GM12878 (cell line): ENCODE results near the gene UNC119. TPM values are rescaled to one million over a fixed set of nuclear protein-coding genes. Genes with fewer than 3 reads are reported as not detected.

Experiments
- ATAC-seq: fragments of 200-7000 bp; cut with Tn5 transposase; 3 replicates; pipeline ENCODE4 v1.9.1; 2020; ENCODE audit warnings: mild to moderate bottlenecking, moderate library complexity
- BruUV-seq: library from RNA; stranded (reverse); fragments of 400-500 nt; replicated peaks from 2 replicates; lab custom pipeline; 2021; lab: Mats Ljungman, UMichigan
- CTCF ChIA-PET: fragments of 300-600 bp; sonication (Branson Sonifier 250); formaldehyde crosslinking; extraction: SDS; loops from one replicate; lab custom pipeline; 2021; ENCODE audit warnings: inconsistent platforms; lab: Yijun Ruan, JAX
- POLR2A ChIA-PET: fragments of 350-600 bp; formaldehyde crosslinking; extraction: SDS; loops from one replicate; lab custom pipeline; 2021; ENCODE audit warnings: inconsistent platforms; lab: Charles Lee
- RAD21 ChIA-PET: fragments of 300-600 bp; sonication (Branson Sonifier 250); formaldehyde crosslinking; loops from one replicate; lab custom pipeline; 2023; ENCODE audit warnings: antibody characterized with exemption; ENCODE audit not compliant: unreplicated experiment; lab: Charles Lee
- SMC1A ChIA-PET: fragments of 300-600 bp; sonication (Branson Sonifier 250); formaldehyde crosslinking; loops from one replicate; lab custom pipeline; 2023; ENCODE audit not compliant: unreplicated experiment, uncharacterized antibody; lab: Charles Lee
- DNase-seq: peaks from one replicate; pipeline ENCODE4 v3.0.0-alpha.2; 2011; ENCODE audit warnings: low read depth, low spot score
- FAIRE-seq: peaks from 3 replicates; lab custom pipeline; 2011; peaks lifted over from hg19 to GRCh38; lab: Jason Lieb, UNC
- H2AFZ ChIP-seq: 2 replicates; pipeline ENCODE4 v1.6.0; 2011; ENCODE audit warnings: low read depth, low read length, control low read depth; ENCODE audit not compliant: control insufficient read depth
- H3K27ac ChIP-seq: 2 replicates; pipeline ENCODE4 v1.5.1; 2011; ENCODE audit warnings: control low read depth; ENCODE audit not compliant: control insufficient read depth, insufficient read depth
- H3K27me3 ChIP-seq, 2 experiments: replicated peaks in 1 of 2; 2 replicates each; pipeline versions ENCODE4 v1.6.0 to v1.6.1; 2011; ENCODE audit warnings: low read length in 1 of 2; ENCODE audit not compliant: control insufficient read depth in 2 of 2, insufficient read depth in 2 of 2
- H3K36me3 ChIP-seq, 2 experiments: 2 replicates each; pipeline ENCODE4 v1.5.1; 2011; ENCODE audit warnings: low read length in 1 of 2; ENCODE audit not compliant: control insufficient read depth in 2 of 2, insufficient read depth in 2 of 2
- H3K4me1 ChIP-seq: 2 replicates; pipeline ENCODE4 v1.6.1; 2011; ENCODE audit warnings: mild to moderate bottlenecking, low read length, moderate library complexity, mixed read lengths; ENCODE audit not compliant: control insufficient read depth, insufficient read depth
- H3K4me2 ChIP-seq: 2 replicates; pipeline ENCODE4 v1.6.0; 2011; ENCODE audit warnings: control low read depth; ENCODE audit not compliant: control insufficient read depth, insufficient read depth
- H3K4me3 ChIP-seq: fragments of 200-600 bp; sonication (generic); 2 replicates; pipeline ENCODE4 v1.5.1; 2016
- H3K79me2 ChIP-seq: 2 replicates; pipeline ENCODE4 v1.6.0; 2011; ENCODE audit warnings: low read length; ENCODE audit not compliant: control insufficient read depth, insufficient read depth
- H3K9ac ChIP-seq: 2 replicates; pipeline ENCODE4 v1.8.0; 2011; ENCODE audit warnings: low read length, control low read depth, mixed read lengths; ENCODE audit not compliant: control insufficient read depth, insufficient read depth
- H3K9me3 ChIP-seq: replicated peaks from 3 replicates; pipeline ENCODE4 v1.5.1; 2011; ENCODE audit warnings: mild to moderate bottlenecking, low read length; ENCODE audit not compliant: control insufficient read depth, insufficient read depth
- H4K20me1 ChIP-seq: 2 replicates; pipeline ENCODE4 v1.6.0; 2011; ENCODE audit not compliant: control insufficient read depth, insufficient read depth
- BCL11A ChIP-seq: IDR thresholded peaks from 2 replicates; pipeline ENCODE4 v1.6.1; 2011; ENCODE audit warnings: low read depth, low read length
- BMI1 ChIP-seq: fragments of 450-650 bp; IDR thresholded peaks from 2 replicates; pipeline ENCODE4 v1.6.1; 2016; ENCODE audit warnings: mild to moderate bottlenecking, moderate library complexity, borderline replicate concordance
- ETV6 ChIP-seq, 2 experiments: fragments of 450-650 bp in 1 of 2; IDR thresholded peaks in 1 of 2; conservative IDR thresholded peaks in 1 of 2; 2 replicates each; pipeline ENCODE4 v1.6.1; 2014; ENCODE audit warnings: antibody characterized with exemption in 1 of 2, borderline replicate concordance in 1 of 2, low read depth in 1 of 2, mild to moderate bottlenecking in 1 of 2, moderate library complexity in 1 of 2
- EZH2 ChIP-seq: IDR thresholded peaks from 2 replicates; pipeline ENCODE4 v1.6.1; 2012; ENCODE audit warnings: low read depth, mild to moderate bottlenecking, control low read depth, inconsistent platforms, low read length, borderline replicate concordance; ENCODE audit not compliant: control insufficient read depth
- IRF5 ChIP-seq: fragments of 450-650 bp; IDR thresholded peaks from 2 replicates; pipeline ENCODE4 v1.6.1; 2017; ENCODE audit warnings: borderline replicate concordance
- LARP7 ChIP-seq: fragments of 450-650 bp; IDR thresholded peaks from 2 replicates; pipeline ENCODE4 v1.6.1; 2017; ENCODE audit warnings: mild to moderate bottlenecking
- POLR2AphosphoS5 ChIP-seq: IDR thresholded peaks from 2 replicates; pipeline ENCODE4 v1.6.1; 2011; ENCODE audit warnings: mild to moderate bottlenecking, low read length, inconsistent platforms
- POU2F2 ChIP-seq: IDR thresholded peaks from 3 replicates; pipeline ENCODE4 v1.6.1; 2011; ENCODE audit warnings: low read depth, mild to moderate bottlenecking, low read length, borderline replicate concordance
- RAD51 ChIP-seq: fragments of 450-650 bp; IDR thresholded peaks from 2 replicates; pipeline ENCODE4 v1.6.1; 2016; ENCODE audit warnings: moderate library complexity, mild to moderate bottlenecking, inconsistent platforms
- SRF ChIP-seq, 2 experiments: IDR thresholded peaks; 2 replicates each; pipeline ENCODE4 v1.6.1; 2011; ENCODE audit warnings: low read depth in 2 of 2, low read length in 2 of 2, mild to moderate bottlenecking in 1 of 2, moderate library complexity in 1 of 2
- STAT1 ChIP-seq: fragments of 450-650 bp; conservative IDR thresholded peaks from 2 replicates; pipeline ENCODE4 v1.6.1; 2014; ENCODE audit warnings: antibody characterized with exemption, mild to moderate bottlenecking
- TAF1 ChIP-seq: IDR thresholded peaks from 2 replicates; pipeline ENCODE4 v1.6.1; 2011; ENCODE audit warnings: mild to moderate bottlenecking, low read depth, low read length, borderline replicate concordance
- ZBTB33 ChIP-seq: fragments of 450-650 bp; IDR thresholded peaks from 2 replicates; pipeline ENCODE4 v1.6.1; 2017; ENCODE audit warnings: mild to moderate bottlenecking
- ZNF207 ChIP-seq: fragments of 450-650 bp; IDR thresholded peaks from 2 replicates; pipeline ENCODE4 v1.6.1; 2014; ENCODE audit warnings: antibody characterized with exemption, mild to moderate bottlenecking, borderline replicate concordance
- ZNF592 ChIP-seq: fragments of 450-650 bp; IDR thresholded peaks from 2 replicates; pipeline ENCODE4 v1.6.1; 2017; ENCODE audit warnings: mild to moderate bottlenecking, moderate library complexity
- WGBS: methylation state at CpG from one replicate; pipeline ENCODE4 v1.1.6; 2016; ENCODE audit warnings: low lambda C conversion rate; ENCODE audit not compliant: insufficient replicate concordance, insufficient coverage; ENCODE audit errors: missing lambda C conversion rate; 5-methylcytosine and 5-hydroxymethylcytosine counted together
- in situ Hi-C: fragments of 300-500 bp; cut with MboI; formaldehyde crosslinking; loops from 9 replicates; pipeline ENCODE4 v1.14.3; 2018; ENCODE audit warnings: mixed read lengths
- intact Hi-C: fragments of 100-400 bp; cut with micrococcal nuclease; formaldehyde crosslinking; loops from one replicate; pipeline ENCODE4 v1.14.2; 2022; ENCODE audit not compliant: unreplicated experiment
- polyA plus RNA-seq, 11 experiments: library from polyadenylated mRNA; depleted of rRNA in 4 of 11; unstranded in 6 of 11; stranded (reverse) in 5 of 11; fragments of >200 nt; fragmentation: Nextera tagmentation in 4 of 11; fragmentation: Illumina TruSeq in 1 of 11; extraction: Ambion mirVana in 4 of 11; extraction: Trizol in 1 of 11; gene quantifications; 1 replicate in 1 of 11; 2 replicates in 10 of 11; pipeline versions ENCODE4 v1.2.1 to v1.2.3, GENCODE V29; 2011 to 2016; ENCODE audit warnings: inconsistent platforms in 2 of 11, missing spikeins in 2 of 11, low read depth in 1 of 11
- total RNA-seq, 4 experiments: library from RNA; depleted of rRNA in 3 of 4; stranded (reverse); fragments of >200 nt in 3 of 4; fragmentation: Illumina TruSeq in 1 of 4; extraction: Trizol in 1 of 4; gene quantifications; 2 replicates each; pipeline versions ENCODE4 v1.2.1 to v1.2.3, GENCODE V29; 2013 to 2021

The UNC119 gene
- total and polyA plus RNA-seq, 10 of the 15 experiments (the other 5 are each of a cell fraction or from before 2014, with no cell fraction given): 2.7 to 436 (median 57.8) TPM

GRCh38 chr17:28576758-28577465 is 24.5 kb upstream of the UNC119 start, which contains the start of gene ALDOC:
TSS of gene ALDOC (minus strand) at chr17:28576895. CDS start at chr17:28575532, 1,363 bp downstream.
- in situ Hi-C loops (no loop called here), intact Hi-C loops (loop anchor here (2.0 kb wide), 1 partner anchor 22 kb away; the partner anchor contains the start of gene SPAG5)
- peak; percentile 41 for FAIRE-seq
- Histone ChIP-seq H2AFZ (peak within 1 kb of the TSS; percentile 65), H3K27ac (peak within 1 kb of the TSS; percentile 46), H3K9me3 (no peaks in the 10 kb centered on the region), H3K4me3 (peak within 1 kb of the TSS; percentile 66), H4K20me1 (no peaks in the 10 kb centered on the region), H3K27me3 (no peaks in the 10 kb centered on the region), H3K4me2 (peak within 1 kb of the TSS; percentile 84), H3K36me3 (peaks cover 7 to 21% of the 10 kb centered on the region in 2 experiments; a peak in 3 of 4 replicates), H3K79me2 (peaks cover 20% of the 10 kb centered on the region), H3K9ac (peak within 1 kb of the TSS; percentile 37), H3K4me1 (peaks cover 29% of the 10 kb centered on the region)
- CTCF ChIA-PET: interaction anchor here (0.5 to 4.8 kb wide), 13 partner anchors 9 to 129 kb away, joined by 3 to 56 read pairs (median 4); no protein-coding TSS in a partner anchor
- RAD21 ChIA-PET: interaction anchor here (0.6 to 3.3 kb wide), 12 partner anchors 9 to 220 kb away, joined by 3 to 38 read pairs (median 3); partner anchors contain the start of genes BLTP2, POLDIP2 and RPL23A
- SMC1A ChIA-PET: interaction anchor here (0.7 to 3.0 kb wide), 10 partner anchors 11 to 79 kb away, joined by 3 to 13 read pairs (median 4); no protein-coding TSS in a partner anchor
- no TSS peak for BruUV-seq
- POLR2A ChIA-PET: interaction anchor here (0.5 to 7.1 kb wide), 20 partner anchors 9 to 1332 kb away, joined by 3 to 91 read pairs (median 4); partner anchors contain the start of genes BLTP2, NEK8, PROCA1 and SPAG5
- WGBS: 2% methylated on average over 24 of the region's 26 CpGs
- DNase-seq: peak; percentile 88
- ATAC-seq: peak; percentile 97
- no peak for TF ChIP-seq IRF5
- no peak for TF ChIP-seq ZBTB33
- peak; percentile 72 for TF ChIP-seq RAD51
- TF ChIP-seq BCL11A: no peak
- TF ChIP-seq ZNF207: 0 out of 2 replicates have a peak, but pooled peaks have one; percentile 35
- TF ChIP-seq TAF1: peak; percentile 88
- TF ChIP-seq ZNF592: no peak
- no peak for TF ChIP-seq ETV6 (conservative IDR thresholded peaks at IDR 0.05 in 1 of 2, IDR thresholded peaks at IDR 0.05 in 1 of 2; ENCODE audit: borderline replicate concordance in 1 of 2, low read depth in 1 of 2)
- TF ChIP-seq POU2F2: peak; percentile 71; the same call in 1 of the 3 replicates
- no peak for TF ChIP-seq LARP7
- no peak for TF ChIP-seq EZH2
- TF ChIP-seq POLR2AphosphoS5: peak; percentile 91
- no peak for TF ChIP-seq STAT1
- peak in 1 of 2 experiments; percentile 54; a peak in 1 of 4 replicates for TF ChIP-seq SRF (IDR thresholded peaks at IDR 0.05; ENCODE audit: low read depth in 2 of 2, low read length in 2 of 2)
- no peak for TF ChIP-seq BMI1
